Activated CD4-positive, alpha-beta memory T cell treated with anti-CD3 and anti-CD28 coated beads for 36 hours (primary cell): ENCODE data around the gene ZSCAN22. TPM values are rescaled to one million over a fixed set of nuclear protein-coding genes. Genes with fewer than 3 reads are reported as not detected.
"Not testable (repeated sequence)": the region's sequence is repeated elsewhere in the genome, so short reads cannot be mapped to it uniquely, and the experiment has no call there.

Source experiments
- CTCF ChIA-PET: fragments of 350-600 bp; sonication (Branson Sonifier 250); formaldehyde crosslinking; loops from one replicate; lab custom pipeline; 2021; ENCODE audit warnings: antibody characterized with exemption, inconsistent platforms; lab: Charles Lee
- POLR2A ChIA-PET: fragments of 350-600 bp; sonication (Branson Sonifier 250); formaldehyde crosslinking; loops from one replicate; lab custom pipeline; 2021; ENCODE audit warnings: antibody characterized with exemption; lab: Charles Lee
- DNase-seq: peaks from one replicate; pipeline ENCODE4 v3.0.0-alpha.2; 2020
- H3K27ac Mint-ChIP-seq: one replicate; pipeline ENCODE4 v1.8.0; 2021; ENCODE audit warnings: mixed read lengths
- H3K27me3 Mint-ChIP-seq: one replicate; pipeline ENCODE4 v1.8.0; 2021; ENCODE audit warnings: mixed read lengths
- H3K36me3 Mint-ChIP-seq: one replicate; pipeline ENCODE4 v1.8.0; 2021; ENCODE audit warnings: mixed read lengths
- H3K4me1 Mint-ChIP-seq: one replicate; pipeline ENCODE4 v1.8.0; 2021; ENCODE audit warnings: low read depth, mixed read lengths
- H3K4me3 Mint-ChIP-seq: one replicate; pipeline ENCODE4 v1.8.0; 2021; ENCODE audit warnings: mild to moderate bottlenecking, mixed read lengths
- H3K9me3 Mint-ChIP-seq: one replicate; pipeline ENCODE4 v1.8.0; 2021; ENCODE audit warnings: mixed read lengths
- intact Hi-C: fragments of 100-400 bp; cut with micrococcal nuclease; formaldehyde crosslinking; loops from one replicate; pipeline ENCODE4 v1.15.1; 2023
- total RNA-seq, 2 experiments: library from RNA; stranded (reverse); gene quantifications; one replicate each; pipeline ENCODE4 v1.2.3, GENCODE V29; 2021

Gene ZSCAN22
- total RNA-seq, 2 experiments from 2014 or later, result 3.1 to 3.3 TPM

DNA sequence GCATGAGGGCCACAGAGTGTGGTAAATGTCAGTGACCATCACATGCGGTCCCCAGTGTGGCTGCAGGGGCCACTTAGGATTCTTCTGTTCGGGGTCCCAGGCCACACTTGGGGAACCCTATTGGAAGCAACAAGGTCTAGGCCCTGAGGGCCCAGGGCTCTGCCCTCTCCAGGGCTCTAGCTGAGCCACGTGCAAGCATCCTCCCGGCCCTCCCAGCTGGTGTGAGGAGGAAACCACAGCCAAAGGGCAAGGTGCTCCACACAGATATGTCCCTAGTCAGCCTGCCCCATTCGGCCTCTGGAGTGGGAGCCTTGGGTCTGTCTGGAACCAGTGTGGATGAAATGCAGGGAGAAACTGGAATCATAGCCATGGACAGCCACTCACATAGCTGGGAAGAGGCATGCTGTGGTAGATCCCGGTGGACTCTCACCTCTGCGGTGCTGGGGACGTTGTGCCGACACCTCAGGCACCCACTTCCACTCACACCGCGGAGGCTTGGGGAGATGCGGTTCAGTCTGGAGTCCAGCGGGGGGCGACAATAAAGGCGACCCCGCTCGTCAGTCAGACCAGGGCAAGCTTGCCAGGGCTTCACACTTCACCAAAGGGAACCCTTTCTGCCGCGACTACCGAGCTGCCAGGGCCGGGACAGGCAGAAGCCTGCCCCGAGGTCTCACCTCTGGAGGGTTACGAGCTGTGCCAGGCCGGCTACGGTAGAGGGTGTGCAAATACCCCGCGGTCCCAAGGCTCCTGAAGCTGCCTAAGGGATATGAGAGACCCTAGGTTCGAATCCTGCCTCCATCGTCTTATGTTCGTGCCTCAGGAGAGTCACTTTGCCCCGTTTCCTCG is 40.0 kb downstream of the ZSCAN22 start:
- Mint-ChIP-seq H3K9me3 (no peaks in the 10 kb centered on the region), H3K27ac (no peak overlapping the region), H3K36me3 (no peaks in the 10 kb centered on the region), H3K4me3 (no peak overlapping the region), H3K27me3 (no peaks in the 10 kb centered on the region), H3K4me1 (peaks cover 7% of the 10 kb centered on the region)
- no peak for DNase-seq
- CTCF ChIA-PET, result no interaction called here
- intact Hi-C loops, result no loop called here
- POLR2A ChIA-PET, result no interaction called here

DNA sequence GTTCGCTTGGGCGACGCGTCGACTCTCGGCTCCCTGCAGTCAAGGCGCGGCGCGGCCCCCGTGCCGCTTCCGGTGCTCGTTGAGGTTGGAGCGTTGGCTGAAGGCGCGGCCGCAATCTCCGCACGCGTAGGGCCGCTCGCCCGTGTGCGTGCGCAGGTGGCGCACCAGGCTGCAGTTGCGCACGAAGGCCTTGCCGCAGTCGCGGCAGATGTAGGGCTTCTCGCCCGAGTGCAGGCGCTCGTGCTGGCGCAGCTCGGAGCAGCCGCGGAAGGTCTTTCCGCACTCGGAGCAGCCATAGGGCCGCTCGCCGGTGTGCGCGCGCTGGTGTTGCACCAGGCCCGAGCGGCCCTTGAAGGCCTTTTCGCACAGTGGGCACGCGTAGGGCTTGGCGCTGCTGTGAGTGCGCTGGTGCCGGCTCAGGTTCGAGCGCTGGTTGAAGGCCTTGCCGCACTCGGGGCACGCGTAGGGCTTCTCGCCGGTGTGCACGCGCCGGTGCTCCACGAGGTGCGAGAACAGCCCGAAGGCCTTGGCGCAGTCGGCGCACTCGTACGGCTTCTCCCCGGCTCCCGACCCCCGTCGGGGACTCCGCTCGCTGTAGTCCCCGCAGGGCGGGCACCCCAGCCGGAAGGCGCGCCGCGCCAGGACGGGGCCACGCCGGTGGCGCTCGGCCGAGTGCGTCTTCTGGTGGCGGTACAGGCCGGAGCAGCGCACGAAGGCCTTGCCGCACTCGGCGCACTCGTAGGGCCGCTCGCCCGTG is 41.1 kb downstream of the ZSCAN22 start:
- CTCF ChIA-PET, result no interaction called here
- Mint-ChIP-seq H3K36me3 (no peaks in the 10 kb centered on the region), H3K4me3 (no peak overlapping the region), H3K27me3 (no peaks in the 10 kb centered on the region), H3K4me1 (peaks cover under 1% of the 10 kb centered on the region), H3K9me3 (no peaks in the 10 kb centered on the region), H3K27ac (no peak overlapping the region)
- intact Hi-C loops, result no loop called here
- POLR2A ChIA-PET, result no interaction called here
- no peak for DNase-seq

DNA sequence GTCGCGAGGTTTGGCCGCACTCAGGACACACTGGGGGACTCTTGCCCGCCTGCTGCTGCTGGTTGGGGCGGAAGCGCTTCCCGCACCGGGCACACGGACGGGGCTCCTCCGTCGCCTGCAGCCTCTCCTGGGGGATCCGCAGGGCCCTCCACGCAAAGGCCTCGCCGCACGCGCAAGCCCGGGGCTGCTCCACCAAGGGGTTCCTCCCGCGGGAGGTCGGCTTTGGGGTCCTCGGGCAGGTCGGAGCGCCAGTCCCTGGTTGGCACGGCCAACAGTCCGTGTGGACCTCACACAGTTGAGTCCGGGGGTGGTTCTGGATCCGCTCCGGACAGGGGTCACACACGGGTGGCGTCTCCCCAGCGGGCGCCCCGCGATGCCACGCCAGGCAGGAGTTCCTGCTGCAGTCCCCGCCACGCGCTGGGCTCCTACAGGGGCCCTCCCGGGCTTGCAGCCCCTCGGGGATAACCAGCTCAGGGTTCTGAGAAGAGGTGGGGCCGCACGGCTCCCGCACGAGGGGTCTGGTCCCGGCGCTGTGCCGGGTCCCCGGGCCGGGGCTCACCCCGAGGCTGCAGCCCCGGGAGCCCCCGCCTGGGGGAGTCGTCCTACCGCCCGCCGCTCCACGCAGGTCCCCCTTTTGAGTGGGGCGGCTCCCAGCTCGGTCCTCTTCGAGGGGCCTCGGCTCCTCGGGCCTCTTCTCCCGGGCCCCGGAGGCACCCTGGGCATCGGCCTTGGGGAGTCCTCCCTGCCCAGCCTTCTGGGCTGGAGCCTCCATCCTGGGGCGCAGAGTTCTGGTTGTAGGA is 42.0 kb downstream of the ZSCAN22 start:
- H3K27ac Mint-ChIP-seq, result no peak overlapping the region
- H3K4me1 Mint-ChIP-seq, result no peaks in the 10 kb centered on the region
- CTCF ChIA-PET, result no interaction called here
- POLR2A ChIA-PET, result no interaction called here
- intact Hi-C loops, result no loop called here
- H3K36me3 Mint-ChIP-seq, result no peaks in the 10 kb centered on the region
- no peak for DNase-seq
- H3K9me3 Mint-ChIP-seq, result no peaks in the 10 kb centered on the region
- H3K27me3 Mint-ChIP-seq, result no peaks in the 10 kb centered on the region
- no peak overlapping the region for H3K4me3 Mint-ChIP-seq

DNA sequence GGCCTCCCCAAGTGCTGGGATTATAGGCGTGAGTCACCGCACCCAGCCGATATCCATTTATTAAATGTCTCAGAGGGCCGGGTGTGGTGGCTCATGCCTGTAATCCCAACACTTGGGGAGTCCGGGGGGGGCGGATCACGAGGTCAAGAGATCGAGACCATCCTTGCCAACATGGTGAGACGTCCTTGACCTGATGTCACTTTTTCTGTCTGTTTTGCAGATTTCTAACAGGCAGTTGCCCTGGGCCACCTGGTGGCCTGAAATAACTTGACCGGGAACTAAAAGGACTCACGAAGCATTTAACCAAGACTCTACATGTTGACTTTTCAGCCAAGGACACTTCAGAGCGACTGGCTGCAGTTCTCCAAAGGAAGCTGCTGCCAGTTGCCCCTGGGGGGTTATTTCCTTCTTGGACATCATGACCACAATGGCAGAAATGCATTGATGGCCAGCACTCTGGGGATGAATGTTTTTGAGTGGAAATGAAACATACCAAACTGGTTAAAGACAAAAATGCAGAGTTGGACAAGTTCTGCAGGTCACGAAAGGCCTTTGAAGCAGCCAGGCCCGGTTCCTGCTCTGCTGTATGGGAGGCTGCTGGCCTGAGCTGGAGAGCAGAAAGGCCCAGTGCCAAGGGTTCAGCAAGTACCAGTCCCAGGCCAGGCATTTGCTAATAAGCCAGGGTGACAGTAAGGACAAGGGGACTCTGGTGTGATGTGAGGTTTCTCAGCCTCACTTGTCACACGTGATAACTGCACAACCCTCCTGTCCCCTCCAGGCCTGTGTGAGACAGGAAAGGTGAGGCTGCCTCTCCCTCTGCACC is 45.7 kb downstream of the ZSCAN22 start:
- CTCF ChIA-PET, result no interaction called here
- no peak overlapping the region for H3K27ac Mint-ChIP-seq
- no peaks in the 10 kb centered on the region for H3K4me1 Mint-ChIP-seq
- no peaks in the 10 kb centered on the region for H3K9me3 Mint-ChIP-seq
- intact Hi-C loops, result no loop called here
- DNase-seq, result no peak
- H3K36me3 Mint-ChIP-seq, result no peaks in the 10 kb centered on the region
- H3K4me3 Mint-ChIP-seq, result no peak overlapping the region
- H3K27me3 Mint-ChIP-seq, result no peaks in the 10 kb centered on the region
- POLR2A ChIA-PET, result no interaction called here

DNA sequence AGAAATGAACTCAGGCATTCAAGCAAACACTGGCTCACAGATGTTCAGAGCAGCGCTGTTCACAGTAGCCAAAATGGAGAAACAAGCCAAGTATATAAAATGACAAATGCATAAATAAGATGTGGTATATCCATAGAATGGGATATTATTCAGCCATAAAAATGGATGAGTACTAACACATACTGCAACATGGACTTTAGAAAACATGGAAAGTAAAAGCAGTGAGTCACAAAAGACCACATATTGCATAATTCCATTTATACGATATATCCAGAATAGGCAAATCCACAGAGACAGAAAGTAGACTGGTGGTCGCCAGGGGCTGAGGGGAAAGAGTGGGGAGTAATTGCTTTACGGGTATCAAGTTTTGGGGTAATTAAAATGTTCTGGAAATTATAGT is 47.4 kb downstream of the ZSCAN22 start:
- no peak for DNase-seq
- Mint-ChIP-seq H3K36me3 (no peaks in the 10 kb centered on the region), H3K9me3 (no peaks in the 10 kb centered on the region), H3K27me3 (no peaks in the 10 kb centered on the region), H3K4me3 (no peak overlapping the region), H3K4me1 (no peaks in the 10 kb centered on the region), H3K27ac (no peak overlapping the region)
- ChIA-PET POLR2A (no interaction called here), CTCF (no interaction called here)
- intact Hi-C loops, result no loop called here

DNA sequence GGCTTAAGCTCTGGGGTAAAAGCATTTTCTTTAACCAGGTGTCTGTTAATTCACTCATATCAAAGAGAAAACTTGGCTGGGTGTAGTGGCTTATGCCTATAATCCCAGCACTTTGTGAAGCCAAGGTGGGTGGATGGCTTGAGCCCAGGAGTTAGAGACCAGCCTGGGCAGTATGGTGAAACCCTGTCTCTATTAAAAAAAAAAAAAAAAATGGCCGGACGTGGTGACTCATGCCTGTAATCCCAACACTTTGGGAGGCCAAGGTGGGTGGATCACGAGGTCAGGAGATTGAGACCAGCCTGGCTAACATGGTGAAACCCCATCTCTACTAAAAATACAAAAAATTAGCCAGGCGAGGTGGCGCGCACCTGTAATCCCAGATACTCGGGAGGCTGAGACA is 49.9 kb downstream of the ZSCAN22 start:
- H3K4me1 Mint-ChIP-seq, result not testable (repeated sequence)

DNA sequence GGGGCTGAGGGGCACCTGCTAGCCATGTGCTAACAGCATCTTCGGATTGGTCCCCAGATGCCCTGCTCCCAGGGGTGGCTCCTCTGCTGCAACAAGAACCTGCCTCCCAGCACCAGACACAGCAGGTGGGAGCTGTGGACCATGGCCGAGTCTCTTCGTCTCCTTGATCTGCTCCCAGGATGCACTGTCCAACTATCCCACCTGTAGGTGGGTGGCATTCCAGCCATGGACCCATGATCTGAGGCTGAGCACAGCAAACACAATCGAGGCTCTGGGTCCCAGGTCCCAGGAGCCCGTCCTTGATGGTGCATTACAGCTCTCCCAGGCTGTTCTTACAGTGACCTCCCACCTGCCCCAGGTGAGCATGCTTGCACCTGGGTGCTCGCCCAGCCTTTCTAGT is 52.5 kb downstream of the ZSCAN22 start:
- no peak for DNase-seq
- no peaks in the 10 kb centered on the region for H3K27me3 Mint-ChIP-seq
- intact Hi-C loops, result no loop called here
- H3K27ac Mint-ChIP-seq, result peak overlapping the region; percentile 92
- no peaks in the 10 kb centered on the region for H3K36me3 Mint-ChIP-seq
- peaks cover 15% of the 10 kb centered on the region for H3K4me1 Mint-ChIP-seq
- ChIA-PET POLR2A (interaction anchor here (1.2 to 1.4 kb wide), 3 partner anchors 16 to 165 kb away, joined by 3 to 4 read pairs (median 3); partner anchors contain the start of genes TRIM28 and ZNF497), CTCF (interaction anchor here (1.4 kb wide), 1 partner anchor 141 kb away, joined by 4 read pairs; the partner anchor contains the start of gene ZBTB45)
- H3K4me3 Mint-ChIP-seq, result peak overlapping the region; percentile 84
- no peaks in the 10 kb centered on the region for H3K9me3 Mint-ChIP-seq

More for the DNA sequence above, 49.9 kb downstream of the ZSCAN22 start:
- CTCF ChIA-PET, H3K27me3 Mint-ChIP-seq, H3K27ac Mint-ChIP-seq, H3K4me3 Mint-ChIP-seq, intact Hi-C loops, H3K36me3 Mint-ChIP-seq, H3K9me3 Mint-ChIP-seq, POLR2A ChIA-PET, DNase-seq: not testable (repeated sequence)

DNA sequence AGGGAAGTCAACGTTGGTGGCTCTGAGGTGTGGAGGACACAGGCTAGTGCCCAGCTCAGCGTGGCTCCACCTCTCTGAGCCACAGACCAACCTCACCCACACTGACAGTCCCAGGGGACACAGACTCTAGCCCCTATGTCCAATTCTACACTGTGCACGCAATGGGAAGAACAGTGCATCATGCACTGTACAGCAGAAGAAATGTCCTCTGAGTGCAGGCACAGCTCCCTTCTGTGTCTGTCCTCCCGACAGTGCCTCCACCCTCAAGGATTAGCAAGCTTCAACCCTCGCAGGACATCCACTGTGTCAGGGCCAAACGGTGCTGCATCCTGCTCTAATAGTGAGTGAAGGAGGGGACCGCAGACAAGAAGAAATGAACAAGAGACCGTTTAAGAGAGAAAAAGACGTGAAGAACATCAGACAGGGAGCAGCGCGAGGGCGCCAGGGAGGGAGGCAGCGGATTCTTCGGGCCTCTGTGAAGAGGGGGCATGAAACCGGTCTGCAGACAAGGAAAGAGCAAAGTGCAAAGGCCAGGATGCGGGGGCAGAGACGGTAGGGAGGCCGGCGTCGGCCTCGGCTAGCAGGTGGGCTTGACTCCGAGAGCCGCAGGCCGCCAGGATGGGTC is 53.4 kb downstream of the ZSCAN22 start:
- no peaks in the 10 kb centered on the region for H3K36me3 Mint-ChIP-seq
- intact Hi-C loops, result loop anchor here (1.0 to 2.0 kb wide), 5 partner anchors 53 to 139 kb away; partner anchors contain the start of genes ZBTB45, ZNF446 and ZSCAN22
- ChIA-PET POLR2A (interaction anchor here (0.6 to 1.4 kb wide), 4 partner anchors 17 to 164 kb away, joined by 3 to 4 read pairs (median 3); partner anchors contain the start of genes TRIM28, ZNF497 and ZNF584), CTCF (interaction anchor here (0.7 to 1.4 kb wide), 2 partner anchors 134 to 140 kb away, joined by 4 read pairs; partner anchors contain the start of gene ZBTB45)
- H3K9me3 Mint-ChIP-seq, result no peaks in the 10 kb centered on the region
- peak overlapping the region; percentile 84 for H3K4me3 Mint-ChIP-seq
- H3K27me3 Mint-ChIP-seq, result no peaks in the 10 kb centered on the region
- H3K27ac Mint-ChIP-seq, result peak overlapping the region; percentile 92
- H3K4me1 Mint-ChIP-seq, result peaks cover 17% of the 10 kb centered on the region
- DNase-seq, result no peak

DNA sequence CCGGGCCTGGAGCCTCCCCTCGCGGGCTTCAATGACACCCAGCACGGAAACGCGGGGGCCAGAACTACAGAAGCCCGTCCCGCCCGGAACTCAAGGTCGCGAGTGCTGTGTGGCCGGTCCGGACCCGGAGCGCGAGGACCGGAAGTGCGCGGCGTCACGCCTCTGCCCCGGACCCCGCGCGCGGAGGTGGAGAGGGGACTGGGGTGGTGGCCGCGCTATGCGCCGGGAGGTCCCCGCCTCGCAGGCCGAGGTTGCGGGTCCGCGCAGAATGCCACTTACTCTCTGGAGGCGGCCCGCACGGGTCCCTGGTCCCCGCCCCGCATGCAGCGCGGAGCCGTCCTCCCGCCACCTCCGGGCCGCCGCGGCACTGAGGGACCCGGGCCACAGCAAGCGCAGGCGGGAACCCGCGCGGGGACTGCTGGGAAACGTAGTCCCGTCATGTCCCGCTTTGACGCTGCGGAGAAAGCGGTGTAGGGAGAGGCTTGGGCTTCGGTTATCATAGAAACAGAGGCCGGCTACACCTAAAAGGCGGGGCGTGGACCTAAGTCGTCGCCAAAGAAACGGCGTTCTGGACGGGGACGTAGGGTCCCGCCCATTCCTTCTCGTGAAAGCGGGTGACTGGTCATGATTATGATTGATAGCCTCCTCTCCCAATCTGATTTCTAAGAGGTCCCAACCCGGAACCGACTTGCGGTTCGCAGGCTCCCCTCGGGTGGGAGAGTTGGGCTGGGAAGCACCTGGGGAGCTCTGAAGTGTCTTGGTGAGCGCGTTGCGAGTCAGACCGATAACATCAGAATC is 54.1 kb downstream of the ZSCAN22 start, which contains the start of gene ZNF837:
Gene ZNF837 (minus strand): TSS at position 369 of the 798 bp plus-strand sequence. CDS start 11,698 bp downstream, outside the sequence.
- Mint-ChIP-seq H3K27ac (peak within 1 kb of the TSS; percentile 92), H3K4me3 (peak within 1 kb of the TSS; percentile 84), H3K27me3 (no peaks in the 10 kb centered on the region), H3K4me1 (peaks cover 24% of the 10 kb centered on the region), H3K36me3 (no peaks in the 10 kb centered on the region), H3K9me3 (no peaks in the 10 kb centered on the region)
- intact Hi-C loops, result loop anchor here (1.0 to 2.0 kb wide), 12 partner anchors 19 to 198 kb away; partner anchors contain the start of genes ERVK3-1, ZBTB45, ZNF132 and ZNF274
- peak; percentile 99 for DNase-seq
- ChIA-PET POLR2A (interaction anchor here (0.8 to 1.7 kb wide), 7 partner anchors 18 to 175 kb away, joined by 3 to 6 read pairs (median 4); partner anchors contain the start of genes CHMP2A, ZNF497 and ZNF584), CTCF (interaction anchor here (0.7 kb wide), 1 partner anchor 152 kb away, joined by 3 read pairs; no protein-coding TSS in a partner anchor)
